VCaP (cell line): Measurements from ENCODE around the gene CHIT1.

Experiments used
- H3K27ac ChIP-seq: fragments of 450-650 bp; 2 replicates; pipeline ENCODE4 v1.5.1; 2017
- CTCF ChIP-seq: fragments of 450-650 bp; conservative IDR thresholded peaks from 2 replicates; pipeline ENCODE4 v1.5.1; 2017; ENCODE audit warnings: mild to moderate bottlenecking, moderate library complexity

CHIT1 gene

GRCh38 chr1:203229471-203230135 is at the start of gene CHIT1:
TSS of gene CHIT1 (minus strand) at chr1:203229673. CDS start at chr1:203229636, 37 bp downstream.
- TF ChIP-seq CTCF = no peak
- H3K27ac ChIP-seq = no peak within 1 kb of the TSS

- TF ChIP-seq CTCF = no peak
- H3K27ac ChIP-seq = peak overlapping the region; percentile 57
Measured at GRCh38 chr1:203278885-203279406, 49.5 kb upstream of the CHIT1 start.

- H3K27ac ChIP-seq = peak overlapping the region; percentile 57
- no peak for TF ChIP-seq CTCF
Measured at GRCh38 chr1:203278082-203278884, 48.8 kb upstream of the CHIT1 start.

GRCh38 chr1:203276916-203277545 is 47.6 kb upstream of the CHIT1 start:
- TF ChIP-seq CTCF = no peak

GRCh38 chr1:203276408-203276807 is 46.9 kb upstream of the CHIT1 start:
- H3K27ac ChIP-seq = no peak overlapping the region
- TF ChIP-seq CTCF = no peak

More at GRCh38 chr1:203276916-203277545, 47.6 kb upstream of the CHIT1 start:
- no peak overlapping the region for H3K27ac ChIP-seq

GRCh38 chr1:203275656-203276272 is 46.3 kb upstream of the CHIT1 start:
- TF ChIP-seq CTCF = no peak
- H3K27ac ChIP-seq = no peak overlapping the region
